AG04449 (cell line): ENCODE data around the gene VAMP3.
"Not testable (repeated sequence)": the region's sequence is repeated elsewhere in the genome, so short reads cannot be mapped to it uniquely, and the experiment has no call there.

ENCODE experiments used
- CTCF ChIA-PET: fragments of 350-600 bp; formaldehyde crosslinking; extraction: SDS; loops from one replicate; lab custom pipeline; 2021; ENCODE audit warnings: antibody characterized with exemption; lab: Yijun Ruan, JAX
- POLR2A ChIA-PET: fragments of 400-600, 350-600 bp; formaldehyde crosslinking; extraction: SDS; loops from one replicate; lab custom pipeline; 2020; ENCODE audit warnings: antibody characterized with exemption, inconsistent platforms; lab: Yijun Ruan, JAX
- DNase-seq: peaks from one replicate; pipeline ENCODE4 v3.0.0-alpha.2; 2010; ENCODE audit warnings: low read depth, low spot score
- H3K4me3 ChIP-seq: 2 replicates; pipeline ENCODE4 v1.5.1; 2011; ENCODE audit warnings: low read depth, mild to moderate bottlenecking, control low read depth, low read length
- TF ChIP-seq, protein P1 (sequence below): IDR thresholded peaks from one replicate; pipeline ENCODE4 v1.5.1; 2011; ENCODE audit warnings: mild to moderate bottlenecking, moderate library complexity, low read length, control low read depth, inconsistent platforms; ENCODE audit not compliant: insufficient read depth; ENCODE audit errors: missing control alignments

The VAMP3 gene

DNA sequence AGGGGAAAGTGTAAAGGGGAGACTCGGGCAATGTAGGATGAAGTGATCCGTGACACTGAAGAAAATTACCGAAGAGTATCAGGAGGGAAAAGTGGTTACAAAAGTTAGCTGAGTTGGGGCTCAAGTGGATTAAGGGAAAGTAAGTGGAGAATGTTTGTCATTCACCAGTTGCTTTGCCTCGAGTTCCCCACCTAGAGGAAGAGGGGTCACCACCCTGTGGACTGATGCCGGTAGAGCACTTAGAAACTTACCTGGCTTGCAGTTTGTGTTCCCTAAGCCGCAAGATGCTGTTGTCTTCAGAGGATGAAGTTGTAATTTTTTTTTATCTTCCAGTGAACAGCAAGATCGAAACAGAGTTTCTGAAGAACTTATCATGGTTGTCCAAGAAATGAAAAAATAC lies 14.0 kb downstream of the VAMP3 start:
- no peak for DNase-seq
- TF ChIP-seq, protein P1, sequence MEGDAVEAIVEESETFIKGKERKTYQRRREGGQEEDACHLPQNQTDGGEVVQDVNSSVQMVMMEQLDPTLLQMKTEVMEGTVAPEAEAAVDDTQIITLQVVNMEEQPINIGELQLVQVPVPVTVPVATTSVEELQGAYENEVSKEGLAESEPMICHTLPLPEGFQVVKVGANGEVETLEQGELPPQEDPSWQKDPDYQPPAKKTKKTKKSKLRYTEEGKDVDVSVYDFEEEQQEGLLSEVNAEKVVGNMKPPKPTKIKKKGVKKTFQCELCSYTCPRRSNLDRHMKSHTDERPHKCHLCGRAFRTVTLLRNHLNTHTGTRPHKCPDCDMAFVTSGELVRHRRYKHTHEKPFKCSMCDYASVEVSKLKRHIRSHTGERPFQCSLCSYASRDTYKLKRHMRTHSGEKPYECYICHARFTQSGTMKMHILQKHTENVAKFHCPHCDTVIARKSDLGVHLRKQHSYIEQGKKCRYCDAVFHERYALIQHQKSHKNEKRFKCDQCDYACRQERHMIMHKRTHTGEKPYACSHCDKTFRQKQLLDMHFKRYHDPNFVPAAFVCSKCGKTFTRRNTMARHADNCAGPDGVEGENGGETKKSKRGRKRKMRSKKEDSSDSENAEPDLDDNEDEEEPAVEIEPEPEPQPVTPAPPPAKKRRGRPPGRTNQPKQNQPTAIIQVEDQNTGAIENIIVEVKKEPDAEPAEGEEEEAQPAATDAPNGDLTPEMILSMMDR: no peak
- H3K4me3 ChIP-seq: peak overlapping the region; percentile 59
- ChIA-PET POLR2A (no interaction called here), CTCF (interaction anchor here (0.6 to 2.0 kb wide), 3 partner anchors 8 to 197 kb away, joined by 3 to 6 read pairs (median 3); no protein-coding TSS in a partner anchor)

DNA sequence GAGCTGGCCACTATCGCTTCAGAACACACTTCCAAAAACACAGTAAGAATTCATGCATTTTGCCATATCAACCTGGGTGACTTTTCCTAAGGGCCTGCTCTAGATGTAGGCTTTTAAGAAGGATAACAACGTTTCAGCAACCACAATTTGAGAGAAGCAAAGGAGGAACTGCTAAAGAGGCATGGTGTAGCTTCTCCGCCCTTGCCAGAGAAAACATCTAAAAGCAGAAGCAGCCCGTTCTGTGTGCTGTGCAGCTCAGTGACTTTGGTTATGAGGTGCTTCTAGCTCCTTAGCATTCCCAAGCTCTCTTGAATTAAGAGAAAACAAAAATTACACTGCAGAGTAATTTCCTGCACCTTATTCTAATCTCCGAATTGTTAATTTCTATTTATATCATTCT lies 15.7 kb downstream of the VAMP3 start:
- H3K4me3 ChIP-seq: no peak overlapping the region
- ChIA-PET CTCF (interaction anchor here (2.2 kb wide), 1 partner anchor 21 kb away, joined by 9 read pairs; no protein-coding TSS in a partner anchor), POLR2A (no interaction called here)
- TF ChIP-seq, protein P1: no peak
- DNase-seq: no peak

DNA sequence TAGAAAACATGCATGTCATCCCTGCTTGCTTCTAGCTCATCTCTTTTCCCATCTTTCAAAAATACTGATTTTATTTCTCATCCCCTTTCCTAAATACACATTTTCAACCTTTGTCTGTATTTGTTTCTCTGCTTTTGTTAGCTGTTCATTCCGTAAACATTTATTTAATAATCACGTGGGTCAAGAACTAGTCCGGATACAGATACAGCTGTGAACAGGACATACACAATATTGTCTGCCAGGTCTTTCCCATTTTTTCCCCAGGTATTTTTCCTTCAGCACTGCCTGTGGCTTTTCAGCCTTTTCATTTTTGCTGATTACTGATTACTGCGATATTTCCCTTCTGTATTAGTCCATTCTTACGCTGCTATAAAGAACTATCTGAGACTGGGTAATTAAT lies 18.7 kb downstream of the VAMP3 start:
- TF ChIP-seq, protein P1: no peak
- POLR2A ChIA-PET: no interaction called here
- CTCF ChIA-PET: no interaction called here

DNA sequence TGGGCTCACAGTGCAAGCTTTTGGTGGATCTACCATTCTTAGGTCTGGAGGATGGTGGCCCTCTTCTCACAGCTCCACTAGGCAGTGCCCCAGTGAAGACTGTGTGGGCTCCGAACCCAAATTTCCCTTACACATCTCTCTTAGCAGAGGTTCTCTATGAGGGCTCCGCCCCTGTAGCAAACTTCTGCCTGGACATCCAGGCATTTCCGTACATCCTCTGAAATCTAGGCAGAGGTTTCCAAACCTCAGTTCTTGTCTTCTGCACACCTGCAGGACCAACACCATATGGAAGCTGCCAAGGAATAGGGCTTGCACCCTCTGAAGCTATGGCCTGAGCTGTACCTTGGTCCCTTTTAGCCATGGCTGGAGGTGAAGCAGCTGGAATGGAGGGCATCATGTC lies 19.9 kb downstream of the VAMP3 start:
- POLR2A ChIA-PET, DNase-seq, H3K4me3 ChIP-seq, CTCF ChIA-PET: not testable (repeated sequence)

More for the DNA sequence above, 18.7 kb downstream of the VAMP3 start:
- DNase-seq: no peak
- no peak overlapping the region for H3K4me3 ChIP-seq

DNA sequence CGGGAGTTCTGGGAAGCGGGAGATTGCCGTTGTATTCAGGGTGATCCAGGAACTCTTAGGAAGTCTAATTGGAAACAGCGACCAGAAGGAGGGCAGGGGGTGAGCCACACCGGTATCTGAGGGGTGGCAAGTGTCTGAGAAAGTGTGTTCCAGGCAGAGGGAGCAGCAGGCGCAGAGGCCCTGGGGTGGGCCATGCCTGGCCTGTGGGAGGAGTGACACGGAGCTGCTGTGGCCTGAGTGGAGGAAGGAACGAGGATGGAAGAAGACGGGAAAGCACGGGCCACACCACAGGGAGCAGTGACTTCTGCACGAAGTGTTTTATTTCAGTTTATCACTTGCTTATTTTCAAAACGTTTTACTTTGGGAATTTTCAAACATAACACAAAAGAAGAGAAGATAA lies 24.3 kb downstream of the VAMP3 start:
- TF ChIP-seq, protein P1: no peak
- no peak overlapping the region for H3K4me3 ChIP-seq
- ChIA-PET POLR2A (no interaction called here), CTCF (interaction anchor here (1.0 to 1.4 kb wide), 2 partner anchors 13 to 43 kb away, joined by 3 to 4 read pairs; no protein-coding TSS in a partner anchor)
- no peak for DNase-seq

DNA sequence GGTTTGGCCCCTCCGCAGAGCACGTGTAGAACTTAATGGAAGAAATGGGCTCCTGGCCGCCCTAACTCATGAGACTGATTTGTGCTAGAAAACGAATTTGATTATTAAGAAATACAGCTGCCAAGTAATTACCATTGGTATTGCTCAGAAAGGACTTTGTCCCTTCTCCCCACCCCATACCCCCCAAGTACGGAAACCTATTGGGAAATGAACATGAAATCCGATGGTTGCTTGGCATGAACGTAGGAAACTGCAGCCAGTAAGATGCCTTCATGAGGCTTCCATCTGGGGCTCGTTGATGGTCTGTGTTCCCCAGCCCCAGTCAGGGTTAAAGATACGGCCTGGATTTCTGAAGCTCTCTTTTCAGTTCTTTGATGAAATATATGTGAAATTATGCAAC lies 34.4 kb downstream of the VAMP3 start:
- TF ChIP-seq, protein P1: no peak
- no peak for DNase-seq
- ChIA-PET POLR2A (no interaction called here), CTCF (interaction anchor here (0.6 to 3.5 kb wide), 5 partner anchors 27 to 501 kb away, joined by 3 to 14 read pairs (median 3); no protein-coding TSS in a partner anchor)
- H3K4me3 ChIP-seq: no peak overlapping the region
